GM19468 (cell line): ENCODE results near the gene FOXA3.

Experiments
- ATAC-seq: cut with Tn5 transposase; IDR thresholded peaks from one replicate; pipeline ENCODE4 v1.9.1; 2021; ENCODE audit warnings: mild to moderate bottlenecking, moderate library complexity, moderate number of reproducible peaks; ENCODE audit not compliant: unreplicated experiment; ENCODE audit errors: extremely low read depth

The FOXA3 gene

GRCh38 chr19:45913874-45914830 lies 50.0 kb downstream of the FOXA3 start, which contains the start of gene NANOS2:
Gene NANOS2, minus strand, starts transcription at chr19:45914778. Its CDS starts 85 bp downstream, at chr19:45914693.
- ATAC-seq = no peak

- ATAC-seq = no peak
These were observed 53.4 kb downstream of the FOXA3 start for GRCh38 chr19:45917421-45918091.

GRCh38 chr19:45918721-45919120 lies 54.6 kb downstream of the FOXA3 start:
- no peak for ATAC-seq

GRCh38 chr19:45919678-45920077 lies 55.6 kb downstream of the FOXA3 start:
- no peak for ATAC-seq

GRCh38 chr19:45920458-45920857 lies 56.3 kb downstream of the FOXA3 start:
- no peak for ATAC-seq

GRCh38 chr19:45922281-45922680 lies 58.2 kb downstream of the FOXA3 start:
- no peak for ATAC-seq
